Measurements from ENCODE around the gene BCL2L1. TPM values are rescaled to one million over a fixed set of nuclear protein-coding genes. Genes with fewer than 3 reads are reported as not detected.
A peak's percentile ranks its signal among the peaks of the same experiment; 100 is the strongest.
"Not testable (repeated sequence)": the region's sequence is repeated elsewhere in the genome, so short reads cannot be mapped to it uniquely, and the experiment has no call there.

BCL2L1 gene
- polyA plus RNA-seq, 3 donors from 2014 or later, result 30.9 to 60.4 (median 39.3) TPM

- H3K4me3 Mint-ChIP-seq, result peak overlapping the region; percentile 63 to 99 (median 94)
- H3K4me1 Mint-ChIP-seq, result peaks cover 99% of the 10 kb centered on the region in 2 donors
- peaks cover 22 to 27% (median 27%) of the 10 kb centered on the region in 3 donors for H3K36me3 Mint-ChIP-seq
- no peak for DNase-seq
- peak overlapping the region; percentile 92 to 100 (median 100) for H3K27ac Mint-ChIP-seq
- peaks cover 0 to 10% (median 2%) of the 10 kb centered on the region in 3 donors for H3K27me3 Mint-ChIP-seq (ENCODE audit: low read depth in 3 of 3)
- H3K9me3 Mint-ChIP-seq, result no peaks in the 10 kb centered on the region
Observed at GRCh38 chr20:31677553-31678260, 45.0 kb downstream of the BCL2L1 start.

GRCh38 chr20:31676609-31676989 lies 46.1 kb downstream of the BCL2L1 start:
- peak overlapping the region; percentile 98 to 100 (median 100) for H3K27ac Mint-ChIP-seq
- H3K4me1 Mint-ChIP-seq, result peaks cover 98 to 99% of the 10 kb centered on the region in 2 donors
- no peak for DNase-seq
- H3K27me3 Mint-ChIP-seq (ENCODE audit: low read depth in 3 of 3), result peaks cover 0 to 10% (median 0%) of the 10 kb centered on the region in 3 donors
- H3K36me3 Mint-ChIP-seq, result peaks cover 21 to 27% (median 25%) of the 10 kb centered on the region in 3 donors
- no peaks in the 10 kb centered on the region for H3K9me3 Mint-ChIP-seq
- H3K4me3 Mint-ChIP-seq, result peak overlapping the region; percentile 93 to 99 (median 95)

GRCh38 chr20:31675828-31676608 lies 46.6 kb downstream of the BCL2L1 start:
- H3K4me1 Mint-ChIP-seq, result peaks cover 98 to 99% of the 10 kb centered on the region in 2 donors
- H3K4me3 Mint-ChIP-seq, result peak overlapping the region; percentile 93 to 99 (median 95)
- H3K27ac Mint-ChIP-seq, result peak overlapping the region; percentile 98 to 100 (median 100)
- H3K27me3 Mint-ChIP-seq (ENCODE audit: low read depth in 3 of 3), result peaks cover 0 to 10% (median 0%) of the 10 kb centered on the region in 3 donors
- H3K9me3 Mint-ChIP-seq, result no peaks in the 10 kb centered on the region
- DNase-seq, result peak; percentile 64 to 70 (median 68)
- H3K36me3 Mint-ChIP-seq, result peaks cover 19 to 25% (median 20%) of the 10 kb centered on the region in 3 donors

GRCh38 chr20:31674895-31675827 lies 47.5 kb downstream of the BCL2L1 start:
- DNase-seq, result peak; percentile 75 to 77 (median 76)
- Mint-ChIP-seq H3K9me3 (no peaks in the 10 kb centered on the region), H3K4me1 (peaks cover 98 to 99% of the 10 kb centered on the region in 2 donors), H3K36me3 (peaks cover 13 to 16% (median 14%) of the 10 kb centered on the region in 3 donors), H3K27ac (peak overlapping the region; percentile 98 to 100 (median 100)), H3K27me3 (ENCODE audit: low read depth in 3 of 3) (peaks cover 0 to 10% (median 0%) of the 10 kb centered on the region in 3 donors), H3K4me3 (peak overlapping the region; percentile 93 to 99 (median 95))

GRCh38 chr20:31673943-31674463 lies 48.7 kb downstream of the BCL2L1 start:
- H3K27me3 Mint-ChIP-seq (ENCODE audit: low read depth in 3 of 3), result peaks cover 0 to 10% (median 0%) of the 10 kb centered on the region in 3 donors
- peaks cover 6 to 21% (median 21%) of the 10 kb centered on the region in 3 donors for H3K36me3 Mint-ChIP-seq
- H3K4me3 Mint-ChIP-seq, result peak overlapping the region; percentile 93 to 99 (median 95)
- no peaks in the 10 kb centered on the region for H3K9me3 Mint-ChIP-seq
- peak in 2 of 3 donors; percentile 16 to 27 for DNase-seq
- H3K4me1 Mint-ChIP-seq, result peaks cover 98 to 99% of the 10 kb centered on the region in 2 donors
- peak overlapping the region; percentile 98 to 100 (median 100) for H3K27ac Mint-ChIP-seq

- peak overlapping the region; percentile 93 to 99 (median 95) for H3K4me3 Mint-ChIP-seq
- peaks cover 0 to 10% (median 2%) of the 10 kb centered on the region in 3 donors for H3K27me3 Mint-ChIP-seq (ENCODE audit: low read depth in 3 of 3)
- no peaks in the 10 kb centered on the region for H3K9me3 Mint-ChIP-seq
- peaks cover 96 to 97% of the 10 kb centered on the region in 2 donors for H3K4me1 Mint-ChIP-seq
- H3K36me3 Mint-ChIP-seq, result peaks cover 2 to 21% (median 16%) of the 10 kb centered on the region in 3 donors
- DNase-seq, result no peak
- H3K27ac Mint-ChIP-seq, result peak overlapping the region; percentile 98 to 100 (median 100)
Observed at GRCh38 chr20:31673435-31673834, 49.2 kb downstream of the BCL2L1 start.

- peak overlapping the region in 2 of 5 donors; percentile 7 to 59 for H3K4me3 Mint-ChIP-seq
- peak overlapping the region; percentile 67 to 100 (median 85) for H3K27ac Mint-ChIP-seq
- H3K36me3 Mint-ChIP-seq, result peaks cover 0 to 19% (median 13%) of the 10 kb centered on the region in 3 donors
- no peak for DNase-seq
- peaks cover 7 to 18% (median 12%) of the 10 kb centered on the region in 3 donors for H3K27me3 Mint-ChIP-seq (ENCODE audit: low read depth in 3 of 3)
- no peaks in the 10 kb centered on the region for H3K9me3 Mint-ChIP-seq
- H3K4me1 Mint-ChIP-seq, result peaks cover 96% of the 10 kb centered on the region in 2 donors
Observed at GRCh38 chr20:31671324-31671723, 51.3 kb downstream of the BCL2L1 start.

GRCh38 chr20:31670371-31671228 lies 52.1 kb downstream of the BCL2L1 start:
- Mint-ChIP-seq H3K9me3 (no peaks in the 10 kb centered on the region), H3K27me3 (ENCODE audit: low read depth in 3 of 3) (peaks cover 7 to 16% (median 12%) of the 10 kb centered on the region in 3 donors), H3K4me1 (peaks cover 96% of the 10 kb centered on the region in 2 donors), H3K27ac (peak overlapping the region; percentile 88 to 100 (median 98)), H3K36me3 (peaks cover 0 to 21% (median 13%) of the 10 kb centered on the region in 3 donors), H3K4me3 (peak overlapping the region in 1 of 5 donors; percentile 74)
- no peak for DNase-seq

- no peak for DNase-seq
- Mint-ChIP-seq H3K9me3 (no peaks in the 10 kb centered on the region), H3K36me3 (peaks cover 0 to 25% (median 13%) of the 10 kb centered on the region in 3 donors), H3K4me1 (peaks cover 95% of the 10 kb centered on the region in 2 donors), H3K27me3 (ENCODE audit: low read depth in 3 of 3) (peaks cover 7 to 12% (median 12%) of the 10 kb centered on the region in 3 donors), H3K27ac (peak overlapping the region; percentile 88 to 99 (median 96)), H3K4me3 (peak overlapping the region; percentile 46 to 78 (median 67))
Observed at GRCh38 chr20:31669876-31670275, 52.8 kb downstream of the BCL2L1 start.

GRCh38 chr20:31668944-31669343 lies 53.7 kb downstream of the BCL2L1 start:
- Mint-ChIP-seq H3K4me3 (peak overlapping the region; percentile 46 to 83 (median 67)), H3K4me1 (peaks cover 91 to 94% of the 10 kb centered on the region in 2 donors), H3K27ac (peak overlapping the region; percentile 88 to 99 (median 96)), H3K36me3 (peaks cover 0 to 28% (median 11%) of the 10 kb centered on the region in 3 donors), H3K27me3 (ENCODE audit: low read depth in 3 of 3) (peaks cover 7 to 12% (median 11%) of the 10 kb centered on the region in 3 donors)
- DNase-seq, H3K9me3 Mint-ChIP-seq: not testable (repeated sequence)

- Mint-ChIP-seq H3K9me3 (no peaks in the 10 kb centered on the region), H3K36me3 (peaks cover 0 to 28% (median 7%) of the 10 kb centered on the region in 3 donors), H3K4me3 (peak overlapping the region; percentile 80 to 91 (median 86)), H3K27me3 (ENCODE audit: low read depth in 3 of 3) (peaks cover 7 to 12% (median 11%) of the 10 kb centered on the region in 3 donors), H3K4me1 (peaks cover 87 to 94% of the 10 kb centered on the region in 2 donors), H3K27ac (peak overlapping the region; percentile 92 to 99 (median 98))
- DNase-seq, result peak; percentile 25 to 58 (median 51)
Observed at GRCh38 chr20:31667315-31668285, 55.1 kb downstream of the BCL2L1 start.
